ENCODE data around the gene ZNF22.
"Not testable (repeated sequence)": the region's sequence is repeated elsewhere in the genome, so short reads cannot be mapped to it uniquely, and the experiment has no call there.

The ZNF22 gene

GRCh38 chr10:44995914-44996669, 4.6 kb upstream of the ZNF22 start:
- Mint-ChIP-seq H3K4me1 (peaks cover 8% of the 10 kb centered on the region), H3K36me3 (no peaks in the 10 kb centered on the region), H3K4me3 (no peak overlapping the region), H3K9me3 (no peaks in the 10 kb centered on the region), H3K27me3 (no peaks in the 10 kb centered on the region), H3K27ac (no peak overlapping the region)
- ATAC-seq (ENCODE audit: low read depth) (no peak), DNase-seq (ENCODE audit: low spot score in 2 of 2) (peak in 1 of 2 donors; percentile 5)

GRCh38 chr10:44997105-44997748, 3.5 kb upstream of the ZNF22 start:
- Mint-ChIP-seq H3K36me3 (no peaks in the 10 kb centered on the region), H3K9me3 (no peaks in the 10 kb centered on the region), H3K27me3 (no peaks in the 10 kb centered on the region), H3K27ac (no peak overlapping the region), H3K4me1 (peaks cover 11% of the 10 kb centered on the region), H3K4me3 (no peak overlapping the region)
- ATAC-seq (ENCODE audit: low read depth) (no peak), DNase-seq (ENCODE audit: low spot score in 2 of 2) (no peak)

- peaks cover 12% of the 10 kb centered on the region for H3K4me1 Mint-ChIP-seq
- H3K9me3 Mint-ChIP-seq = no peaks in the 10 kb centered on the region
- H3K27ac Mint-ChIP-seq = no peak overlapping the region
- no peak for DNase-seq (ENCODE audit: low spot score in 2 of 2)
- H3K4me3 Mint-ChIP-seq = no peak overlapping the region
- no peak for ATAC-seq (ENCODE audit: low read depth)
- peaks cover 4% of the 10 kb centered on the region for H3K36me3 Mint-ChIP-seq
- no peaks in the 10 kb centered on the region for H3K27me3 Mint-ChIP-seq
Observed at GRCh38 chr10:44998146-44998631, 2.5 kb upstream of the ZNF22 start.

- DNase-seq (ENCODE audit: low spot score in 2 of 2) = peak in 1 of 2 donors; percentile 22
- H3K4me1 Mint-ChIP-seq = peaks cover 12% of the 10 kb centered on the region
- ATAC-seq (ENCODE audit: low read depth) = no peak
- peaks cover 21% of the 10 kb centered on the region for H3K36me3 Mint-ChIP-seq
- peak overlapping the region; percentile 91 for H3K4me3 Mint-ChIP-seq
- H3K27ac Mint-ChIP-seq = peak overlapping the region; percentile 90
- H3K27me3 Mint-ChIP-seq = no peaks in the 10 kb centered on the region
- H3K9me3 Mint-ChIP-seq = peaks cover 1% of the 10 kb centered on the region
Observed at GRCh38 chr10:45000138-45000751, 478 bp upstream of the ZNF22 start.

- Mint-ChIP-seq H3K4me3 (peak overlapping the region; percentile 91), H3K9me3 (peaks cover 4% of the 10 kb centered on the region), H3K27ac (peak overlapping the region; percentile 90), H3K36me3 (peaks cover 27% of the 10 kb centered on the region), H3K4me1 (peaks cover 12% of the 10 kb centered on the region), H3K27me3 (no peaks in the 10 kb centered on the region)
- DNase-seq (ENCODE audit: low spot score in 2 of 2) (peak in 1 of 2 donors; percentile 37), ATAC-seq (ENCODE audit: low read depth) (peak; percentile 67)
Observed at GRCh38 chr10:45001381-45002148, 842 bp downstream of the ZNF22 start.

GRCh38 chr10:45003432-45004000, 2.8 kb downstream of the ZNF22 start:
- Mint-ChIP-seq H3K4me1 (peaks cover 12% of the 10 kb centered on the region), H3K27me3 (no peaks in the 10 kb centered on the region), H3K27ac (no peak overlapping the region), H3K9me3 (peaks cover 4% of the 10 kb centered on the region), H3K4me3 (no peak overlapping the region), H3K36me3 (peaks cover 27% of the 10 kb centered on the region)
- ATAC-seq (ENCODE audit: low read depth) (no peak), DNase-seq (ENCODE audit: low spot score in 2 of 2) (no peak)

DNA sequence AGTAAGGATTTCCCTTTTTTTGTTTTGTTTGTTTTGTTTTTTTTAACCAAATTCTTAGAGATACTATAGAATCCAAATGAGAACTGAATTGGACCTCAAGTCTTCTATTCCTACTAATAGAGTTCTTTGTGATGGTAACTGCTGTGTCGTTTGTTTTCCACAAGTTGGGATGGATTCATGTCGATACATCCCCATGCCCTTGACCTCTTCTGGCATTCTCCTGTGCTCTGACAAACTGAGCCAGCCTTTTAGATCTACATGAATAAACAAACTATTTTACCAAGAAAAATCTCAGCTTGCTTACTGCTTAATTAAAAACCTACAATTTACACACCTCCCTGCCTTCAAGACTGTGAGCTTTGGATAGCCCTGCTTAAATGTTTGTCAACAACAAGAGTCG, 3.9 kb downstream of the ZNF22 start:
- DNase-seq (ENCODE audit: low spot score in 2 of 2) (no peak), ATAC-seq (ENCODE audit: low read depth) (no peak)
- peaks cover 12% of the 10 kb centered on the region for H3K4me1 Mint-ChIP-seq

DNA sequence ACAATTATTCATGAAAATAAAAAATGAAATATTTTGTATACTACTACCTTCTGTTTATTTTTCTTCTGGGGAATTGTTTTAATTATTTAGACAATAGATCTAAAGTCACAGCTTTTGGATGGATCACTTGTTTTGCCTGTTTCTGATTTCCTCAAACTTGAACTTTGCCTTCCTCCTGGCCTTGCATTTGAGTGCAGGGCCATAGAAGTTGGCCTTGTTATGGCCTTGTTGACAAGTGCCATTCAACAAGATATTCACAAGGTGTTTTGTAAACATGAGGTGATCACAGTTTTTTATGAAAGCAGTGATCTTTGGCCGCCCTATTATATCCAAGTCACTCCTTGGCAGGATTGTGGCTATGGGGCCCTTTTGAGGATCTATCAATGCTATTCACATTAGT, 4.6 kb downstream of the ZNF22 start:
- DNase-seq (ENCODE audit: low spot score in 2 of 2) (no peak), ATAC-seq (ENCODE audit: low read depth) (no peak)
- Mint-ChIP-seq H3K4me1 (peaks cover 6% of the 10 kb centered on the region), H3K4me3 (no peak overlapping the region), H3K27ac (no peak overlapping the region), H3K36me3 (peaks cover 27% of the 10 kb centered on the region), H3K9me3 (peaks cover 4% of the 10 kb centered on the region), H3K27me3 (no peaks in the 10 kb centered on the region)

More for the DNA sequence above, 3.9 kb downstream of the ZNF22 start:
- H3K27ac Mint-ChIP-seq = no peak overlapping the region
- peaks cover 27% of the 10 kb centered on the region for H3K36me3 Mint-ChIP-seq
- H3K27me3 Mint-ChIP-seq = no peaks in the 10 kb centered on the region
- H3K4me3 Mint-ChIP-seq = no peak overlapping the region
- H3K9me3 Mint-ChIP-seq = peaks cover 4% of the 10 kb centered on the region

DNA sequence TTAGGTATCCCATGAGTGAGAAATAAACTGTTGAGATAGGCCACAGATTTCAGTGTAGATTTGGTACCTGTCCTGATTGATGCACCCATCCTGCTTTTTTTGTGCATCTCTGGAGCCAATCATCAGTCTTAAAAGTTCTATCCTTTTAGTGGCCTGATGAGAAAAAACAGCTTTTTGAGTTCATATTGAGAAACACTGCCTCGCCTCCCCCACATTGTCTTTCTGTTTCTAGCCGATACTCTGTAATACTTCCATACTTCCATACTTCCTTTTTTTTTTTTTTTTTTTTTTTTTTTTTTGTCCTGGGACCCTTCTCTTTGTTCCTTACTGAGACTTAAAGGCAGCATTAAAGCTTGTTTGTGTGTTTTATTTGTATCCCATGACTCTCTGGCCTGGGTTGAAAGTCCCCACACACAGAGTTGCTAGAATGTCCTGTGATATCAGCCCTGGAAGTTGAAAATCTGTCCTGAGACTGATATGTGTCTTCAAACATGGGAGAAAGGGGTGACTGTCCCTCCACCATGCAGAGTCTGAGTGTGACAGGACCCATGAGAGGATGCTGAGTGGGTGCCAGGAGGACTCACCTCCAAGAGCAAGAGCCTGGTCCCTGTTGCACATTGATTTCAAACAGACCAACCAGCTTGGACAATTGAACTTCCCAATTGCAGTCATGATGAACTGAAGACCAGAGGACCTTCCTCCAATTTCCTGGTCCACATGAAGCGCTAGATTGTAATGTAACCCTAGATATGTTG, 5.7 kb downstream of the ZNF22 start:
- no peaks in the 10 kb centered on the region for H3K27me3 Mint-ChIP-seq
- ATAC-seq (ENCODE audit: low read depth) (no peak), DNase-seq (ENCODE audit: low spot score in 2 of 2) (no peak)
- no peak overlapping the region for H3K4me3 Mint-ChIP-seq
- peaks cover 3% of the 10 kb centered on the region for H3K4me1 Mint-ChIP-seq
- H3K27ac Mint-ChIP-seq = no peak overlapping the region
- H3K36me3 Mint-ChIP-seq = peaks cover 27% of the 10 kb centered on the region
- peaks cover 4% of the 10 kb centered on the region for H3K9me3 Mint-ChIP-seq

DNA sequence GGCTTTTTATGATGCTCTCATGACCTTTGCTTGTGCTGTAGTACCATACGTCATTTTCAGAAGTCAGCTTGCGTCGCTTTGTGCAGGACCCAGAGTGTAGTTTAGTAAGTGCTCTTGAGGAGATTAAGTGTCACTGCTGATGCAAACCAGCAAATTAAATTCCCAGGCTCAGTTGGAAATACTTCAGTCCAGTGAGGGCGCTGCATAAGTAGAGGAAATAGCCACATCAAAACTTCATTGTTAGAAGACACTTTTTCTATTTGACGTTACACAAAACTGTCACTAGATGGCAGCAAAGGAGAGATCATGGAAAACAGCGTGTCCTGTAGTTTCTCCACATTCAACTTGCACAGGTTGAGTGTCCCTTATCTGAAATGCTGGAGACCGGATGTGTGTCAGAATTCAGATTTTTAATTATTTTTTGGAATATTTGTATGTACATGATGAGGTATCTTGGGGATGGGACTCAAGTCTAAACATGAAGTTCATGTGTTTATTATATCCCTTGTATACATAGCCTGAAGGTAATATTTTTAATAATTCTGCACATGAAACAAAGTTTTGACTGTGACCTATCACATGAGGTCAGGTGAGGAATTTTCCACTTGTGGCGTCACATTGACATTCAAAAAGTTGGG, 7.9 kb downstream of the ZNF22 start:
- Mint-ChIP-seq H3K27me3 (no peaks in the 10 kb centered on the region), H3K4me1 (no peaks in the 10 kb centered on the region), H3K27ac (no peak overlapping the region), H3K9me3 (peaks cover 4% of the 10 kb centered on the region), H3K4me3 (no peak overlapping the region), H3K36me3 (peaks cover 19% of the 10 kb centered on the region)
- ATAC-seq (ENCODE audit: low read depth) = peak; percentile 65
- peak in 1 of 2 donors; percentile 51 for DNase-seq (ENCODE audit: low spot score in 2 of 2)

DNA sequence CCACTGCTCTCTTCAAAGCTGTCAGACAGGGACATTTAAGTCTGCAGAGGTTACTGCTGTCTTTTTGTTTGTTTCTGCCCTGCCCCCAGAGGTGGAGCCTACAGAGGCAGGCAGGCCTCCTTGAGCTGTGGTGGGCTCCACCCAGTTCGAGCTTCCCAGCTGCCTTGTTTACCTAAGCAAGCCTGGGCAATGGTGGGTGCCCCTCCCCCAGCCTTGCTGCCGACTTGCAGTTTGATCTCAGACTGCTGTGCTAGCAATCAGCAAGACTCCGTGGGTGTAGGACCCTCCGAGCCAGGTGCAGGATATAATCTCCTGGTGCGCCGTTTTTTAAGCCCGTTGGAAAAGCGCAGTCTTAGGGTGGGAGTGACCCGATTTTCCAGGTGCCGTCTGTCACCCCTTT, 13.8 kb downstream of the ZNF22 start:
- H3K27ac Mint-ChIP-seq; H3K4me3 Mint-ChIP-seq; H3K27me3 Mint-ChIP-seq; DNase-seq (ENCODE audit: low spot score in 2 of 2); ATAC-seq (ENCODE audit: low read depth); H3K9me3 Mint-ChIP-seq; H3K36me3 Mint-ChIP-seq; H3K4me1 Mint-ChIP-seq: not testable (repeated sequence)

- H3K4me1 Mint-ChIP-seq = no peaks in the 10 kb centered on the region
- H3K9me3 Mint-ChIP-seq = no peaks in the 10 kb centered on the region
- no peak for ATAC-seq (ENCODE audit: low read depth)
- no peak overlapping the region for H3K4me3 Mint-ChIP-seq
- DNase-seq (ENCODE audit: low spot score in 2 of 2) = no peak
- H3K36me3 Mint-ChIP-seq = peaks cover 3% of the 10 kb centered on the region
- no peak overlapping the region for H3K27ac Mint-ChIP-seq
- peaks cover 4% of the 10 kb centered on the region for H3K27me3 Mint-ChIP-seq
Observed at GRCh38 chr10:45015590-45015989, 14.9 kb downstream of the ZNF22 start.

DNA sequence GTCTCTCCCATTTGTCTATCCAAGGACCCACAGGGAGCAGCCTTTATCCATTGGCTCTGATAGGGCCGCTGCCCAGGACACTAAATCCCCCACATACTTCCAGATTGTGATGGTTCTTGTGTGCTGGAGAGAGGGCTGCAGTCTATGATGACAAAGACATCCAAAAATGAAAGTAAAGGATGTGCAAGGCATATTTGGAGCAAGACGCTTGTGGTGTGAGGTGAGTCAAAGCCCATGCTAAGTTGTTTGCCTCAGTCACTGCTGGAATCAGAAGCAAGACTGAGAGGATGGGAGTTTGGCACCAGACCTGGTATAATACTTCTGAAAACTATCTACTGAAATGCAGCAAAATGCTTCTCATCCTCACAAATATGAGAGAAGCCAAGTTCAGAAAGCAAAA, 22.7 kb downstream of the ZNF22 start:
- H3K36me3 Mint-ChIP-seq = peaks cover 6% of the 10 kb centered on the region
- DNase-seq (ENCODE audit: low spot score in 2 of 2) (no peak), ATAC-seq (ENCODE audit: low read depth) (no peak)
- peaks cover 4% of the 10 kb centered on the region for H3K27me3 Mint-ChIP-seq
- H3K4me1 Mint-ChIP-seq = no peaks in the 10 kb centered on the region
- no peak overlapping the region for H3K4me3 Mint-ChIP-seq
- peaks cover 7% of the 10 kb centered on the region for H3K9me3 Mint-ChIP-seq
- H3K27ac Mint-ChIP-seq = no peak overlapping the region
